SK-N-SH (cell line): ENCODE data around the gene NAA38. TPM values are rescaled to one million over a fixed set of nuclear protein-coding genes. Genes with fewer than 3 reads are reported as not detected.
A peak's percentile ranks its signal among the peaks of the same experiment; 100 is the strongest.

Source experiments
- CTCF ChIA-PET: fragments of 300-600, 350-600 bp; formaldehyde crosslinking; extraction: SDS; loops from one replicate; lab custom pipeline; 2021; lab: Yijun Ruan, JAX
- POLR2A ChIA-PET: fragments of 350-600 bp; sonication (Branson Sonifier 250); formaldehyde crosslinking; extraction: SDS; loops from one replicate; lab custom pipeline; 2020; ENCODE audit warnings: antibody characterized with exemption, inconsistent platforms; lab: Yijun Ruan, JAX
- DNase-seq: peaks from one replicate; pipeline ENCODE4 v3.0.0; 2012
- H2AFZ ChIP-seq: fragments of 200-600 bp; sonication (generic); 2 replicates; pipeline ENCODE4 v1.8.1; 2016; ENCODE audit warnings: antibody characterized with exemption, mild to moderate bottlenecking, low read depth
- H3F3A ChIP-seq: fragments of 200-600 bp; sonication (generic); replicated peaks from 2 replicates; pipeline ENCODE3; 2016; ENCODE audit warnings: antibody characterized with exemption, mild to moderate bottlenecking; ENCODE audit not compliant: insufficient read depth
- H3K27ac ChIP-seq, 2 experiments: fragments of 200-500 bp in 1 of 2; fragments of 200-600 bp in 1 of 2; sonication (Bioruptor generic) in 1 of 2; sonication (generic), shearing (Covaris generic) in 1 of 2; 2 replicates each; pipeline versions ENCODE4 v1.5.1 to v1.6.1; 2014 to 2016; ENCODE audit warnings: low read depth in 2 of 2, inconsistent platforms in 1 of 2, low read length in 1 of 2, mild to moderate bottlenecking in 1 of 2, mixed read lengths in 1 of 2
- H3K27me3 ChIP-seq: fragments of 200-600 bp; sonication (generic), shearing (Covaris generic); 2 replicates; pipeline ENCODE4 v1.6.1; 2016; ENCODE audit warnings: mixed run types; ENCODE audit not compliant: insufficient read depth
- H3K36me3 ChIP-seq, 2 experiments: fragments of 200-500 bp in 1 of 2; fragments of 200-600 bp in 1 of 2; sonication (Bioruptor generic) in 1 of 2; sonication (generic) in 1 of 2; replicated peaks in 1 of 2; 2 replicates each; pipeline versions ENCODE3 to v1.5.1; 2014 to 2016; ENCODE audit warnings: low read length in 1 of 2, mild to moderate bottlenecking in 1 of 2; ENCODE audit not compliant: insufficient read depth in 2 of 2, control insufficient read depth in 1 of 2
- H3K4me1 ChIP-seq, 2 experiments: fragments of 200-500 bp in 1 of 2; fragments of 200-600 bp in 1 of 2; sonication (Bioruptor generic) in 1 of 2; sonication (generic), shearing (Covaris generic) in 1 of 2; 2 replicates each; pipeline versions ENCODE4 v1.5.1 to v1.6.1; 2014 to 2016; ENCODE audit warnings: low read depth in 1 of 2, low read length in 1 of 2, mixed run types in 1 of 2; ENCODE audit not compliant: insufficient read depth in 2 of 2, control insufficient read depth in 1 of 2
- H3K4me2 ChIP-seq: fragments of 200-600 bp; sonication (generic), shearing (Covaris generic); 2 replicates; pipeline ENCODE4 v1.6.1; 2017; ENCODE audit warnings: mixed run types
- H3K4me3 ChIP-seq, 2 experiments: fragments of 200-500 bp in 1 of 2; fragments of 200-600 bp in 1 of 2; sonication (Bioruptor generic) in 1 of 2; sonication (generic), shearing (Covaris generic) in 1 of 2; 2 replicates each; pipeline versions ENCODE4 v1.5.1 to v1.8.1; 2014 to 2016; ENCODE audit warnings: low read depth in 2 of 2, inconsistent platforms in 1 of 2, low read length in 1 of 2, mild to moderate bottlenecking in 1 of 2, mixed read lengths in 1 of 2, moderate library complexity in 1 of 2
- H3K79me2 ChIP-seq: fragments of 200-600 bp; sonication (generic); 2 replicates; pipeline ENCODE4 v1.8.1; 2017; ENCODE audit warnings: mild to moderate bottlenecking; ENCODE audit not compliant: insufficient read depth
- H3K9ac ChIP-seq: fragments of 200-600 bp; sonication (generic); 2 replicates; pipeline ENCODE4 v1.6.1; 2017; ENCODE audit warnings: mixed run types
- H3K9me2 ChIP-seq: fragments of 200-600 bp; sonication (generic); 2 replicates; pipeline ENCODE4 v1.6.1; 2017; ENCODE audit warnings: mixed run types
- H3K9me3 ChIP-seq: fragments of 200-600 bp; sonication (generic); 2 replicates; pipeline ENCODE4 v1.6.1; 2017; ENCODE audit warnings: mixed run types, mild to moderate bottlenecking, moderate library complexity
- H4K20me1 ChIP-seq: fragments of 200-600 bp; sonication (generic); 2 replicates; pipeline ENCODE4 v1.6.1; 2017; ENCODE audit warnings: mild to moderate bottlenecking, mixed run types; ENCODE audit not compliant: insufficient read depth
- ELF1 ChIP-seq: IDR thresholded peaks from 2 replicates; pipeline ENCODE4 v1.4.0; 2012
- EP300 ChIP-seq, 2 experiments: IDR thresholded peaks; 2 replicates each; pipeline versions ENCODE4 v1.4.0 to v1.6.1; 2012; ENCODE audit warnings: borderline replicate concordance in 1 of 2, low read depth in 1 of 2, low read length in 1 of 2
- FOXM1 ChIP-seq: IDR thresholded peaks from 2 replicates; pipeline ENCODE4 v1.4.0; 2012; ENCODE audit warnings: low read depth, mild to moderate bottlenecking
- MAX ChIP-seq: IDR thresholded peaks from 2 replicates; pipeline ENCODE4 v1.4.0; 2012; ENCODE audit warnings: low read depth
- MXI1 ChIP-seq: IDR thresholded peaks from 2 replicates; pipeline ENCODE4 v1.6.1; 2012; ENCODE audit warnings: mild to moderate bottlenecking, low read depth, low read length, improper control_type of control experiment
- NFIC ChIP-seq: IDR thresholded peaks from 2 replicates; pipeline ENCODE4 v1.4.0; 2012; ENCODE audit warnings: borderline replicate concordance
- NRF1 ChIP-seq: IDR thresholded peaks from 2 replicates; pipeline ENCODE4 v1.6.1; 2012; ENCODE audit warnings: low read depth, mild to moderate bottlenecking, low read length
- POLR2AphosphoS5 ChIP-seq: IDR thresholded peaks from 2 replicates; pipeline ENCODE4 v1.6.1; 2012; ENCODE audit warnings: low read depth, low read length
- RAD21 ChIP-seq: IDR thresholded peaks from 2 replicates; pipeline ENCODE4 v1.6.1; 2012; ENCODE audit warnings: mild to moderate bottlenecking, low read length
- RXRA ChIP-seq: IDR thresholded peaks from 2 replicates; pipeline ENCODE4 v1.4.0; 2012; ENCODE audit warnings: low read depth, mild to moderate bottlenecking, borderline replicate concordance
- SIN3A ChIP-seq: IDR thresholded peaks from 2 replicates; pipeline ENCODE4 v1.6.1; 2012; ENCODE audit warnings: low read depth, mild to moderate bottlenecking, low read length, moderate library complexity, borderline replicate concordance
- SMC3 ChIP-seq: IDR thresholded peaks from 2 replicates; pipeline ENCODE4 v1.6.1; 2012; ENCODE audit warnings: low read depth, low read length, improper control_type of control experiment
- USF1 ChIP-seq: IDR thresholded peaks from 2 replicates; pipeline ENCODE4 v1.4.0; 2012; ENCODE audit warnings: low read depth, borderline replicate concordance
- USF2 ChIP-seq: fragments of 150-350 bp; IDR thresholded peaks from 2 replicates; pipeline ENCODE4 v1.6.1; 2017; ENCODE audit warnings: antibody characterized with exemption, low read length, low read depth, borderline replicate concordance
- WGBS: methylation state at CpG from one replicate; pipeline ENCODE4 v1.1.6; 2017; ENCODE audit warnings: low lambda C conversion rate; 5-methylcytosine and 5-hydroxymethylcytosine counted together
- polyA plus RNA-seq, 3 experiments: library from polyadenylated mRNA; depleted of rRNA; stranded (reverse); fragments of >200 nt; gene quantifications; 2 replicates each; pipeline ENCODE4 v1.2.3, GENCODE V29; 2012
- TF ChIP-seq, protein P1 (sequence below): fragments of 150-350 bp; IDR thresholded peaks from 2 replicates; pipeline ENCODE4 v1.6.1; 2016; ENCODE audit warnings: mild to moderate bottlenecking, low read depth, low read length

Gene NAA38
- polyA plus RNA-seq, 1 of the 3 experiments (the other 2 are of a cell fraction), result 202 TPM

- Histone ChIP-seq H3K9ac (peak overlapping the region; percentile 77), H3K4me2 (peak overlapping the region; percentile 99), H3K27me3 (no peaks in the 10 kb centered on the region), H3F3A (peaks cover 29% of the 10 kb centered on the region), H3K27ac (peak overlapping the region; percentile 96 to 100), H3K79me2 (peaks cover 44% of the 10 kb centered on the region), H2AFZ (peak overlapping the region; percentile 27; the same call in 1 of the 2 replicates), H3K36me3 (peaks cover 10 to 15% of the 10 kb centered on the region in 2 experiments), H3K9me3 (no peaks in the 10 kb centered on the region), H3K9me2 (no peaks in the 10 kb centered on the region), H4K20me1 (peaks cover 3% of the 10 kb centered on the region; the same call in 1 of the 2 replicates), H3K4me1 (peaks cover 37 to 57% of the 10 kb centered on the region in 2 experiments), H3K4me3 (peak overlapping the region; percentile 76 to 78)
- DNase-seq, result peak; percentile 44
- 2% methylated on average over 28 of the region's 30 CpGs for WGBS
- TF ChIP-seq RXRA, result no peak
- 0 out of 2 replicates have a peak, but pooled peaks have one; percentile 2 for TF ChIP-seq MAX
- TF ChIP-seq NFIC, result no peak
- no peak for TF ChIP-seq NRF1
- TF ChIP-seq USF1, result no peak
- ChIA-PET CTCF (interaction anchor here (0.8 to 1.7 kb wide), 4 partner anchors 11 to 52 kb away, joined by 3 to 4 read pairs (median 3); no protein-coding TSS in a partner anchor), POLR2A (interaction anchor here (0.7 to 1.7 kb wide), 6 partner anchors 9 to 51 kb away, joined by 3 to 5 read pairs (median 3); partner anchors contain the start of genes CNTROB, NAA38 and TRAPPC1)
Measured at GRCh38 chr17:7886227-7887037, 29.1 kb upstream of the NAA38 start.

DNA sequence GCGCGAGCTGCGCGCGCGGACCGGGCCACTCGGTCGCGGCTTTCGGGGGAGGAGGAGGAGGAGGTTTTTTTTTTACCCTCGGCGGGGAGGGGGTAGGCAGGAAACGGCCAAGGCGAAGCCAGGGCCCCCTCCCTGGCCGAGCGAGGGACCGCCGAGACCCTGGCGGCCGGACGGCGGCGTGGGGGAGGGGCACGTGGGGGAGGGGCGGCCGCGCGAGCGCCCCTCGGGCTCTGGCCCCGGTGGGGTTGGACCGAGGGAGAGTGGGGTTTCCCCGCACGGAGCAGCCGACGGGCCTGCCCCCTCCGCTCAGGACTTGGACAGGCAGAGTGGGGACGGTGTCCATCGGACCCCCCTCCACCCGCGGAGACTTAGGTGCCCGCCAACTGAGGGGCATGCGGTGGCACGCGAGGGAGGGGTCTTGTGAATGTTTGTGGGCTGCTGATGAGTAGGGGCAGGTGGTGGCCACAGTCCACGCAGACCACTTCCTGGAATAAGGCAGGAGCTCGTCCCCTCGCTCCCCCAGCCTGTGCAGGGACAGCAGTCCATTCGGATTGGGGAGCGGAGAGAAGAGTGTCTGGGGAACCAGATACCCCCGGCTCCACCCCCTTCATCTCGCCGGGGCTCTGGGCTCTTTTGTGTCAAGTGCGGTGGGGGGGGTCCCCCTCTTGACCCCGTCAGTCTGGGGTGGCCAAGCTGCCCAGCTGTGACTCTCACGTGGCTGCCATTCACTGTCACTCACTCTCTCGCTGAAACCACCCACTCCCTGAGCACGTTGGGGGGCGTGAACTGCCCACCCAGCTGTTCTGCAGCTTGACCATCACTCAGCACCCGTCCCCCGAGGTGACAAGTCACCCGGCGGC lies 28.2 kb upstream of the NAA38 start:
- under 1% methylated on average over 18 of the region's 64 CpGs for WGBS
- peak; percentile 80 for DNase-seq
- peak overlapping the region; percentile 96 to 100 for H3K27ac ChIP-seq
- H3K9me3 ChIP-seq, result no peaks in the 10 kb centered on the region
- H3K36me3 ChIP-seq, result peaks cover 10 to 13% of the 10 kb centered on the region in 2 experiments
- H3K9me2 ChIP-seq, result no peaks in the 10 kb centered on the region
- peak overlapping the region; percentile 76 to 78 for H3K4me3 ChIP-seq
- peaks cover 3% of the 10 kb centered on the region; the same call in 1 of the 2 replicates for H4K20me1 ChIP-seq
- H3F3A ChIP-seq, result peaks cover 36% of the 10 kb centered on the region
- H3K9ac ChIP-seq, result peak overlapping the region; percentile 77
- CTCF ChIA-PET, result interaction anchor here (0.8 to 1.7 kb wide), 4 partner anchors 12 to 51 kb away, joined by 3 to 4 read pairs (median 3); no protein-coding TSS in a partner anchor
- peaks cover 44% of the 10 kb centered on the region for H3K79me2 ChIP-seq
- H2AFZ ChIP-seq, result no peak overlapping the region
- H3K27me3 ChIP-seq, result no peaks in the 10 kb centered on the region
- POLR2A ChIA-PET, result interaction anchor here (0.7 to 1.7 kb wide), 6 partner anchors 10 to 50 kb away, joined by 3 to 5 read pairs (median 3); partner anchors contain the start of genes CNTROB, NAA38 and TRAPPC1
- peak overlapping the region; percentile 99 for H3K4me2 ChIP-seq
- peaks cover 37 to 66% of the 10 kb centered on the region in 2 experiments for H3K4me1 ChIP-seq
- TF ChIP-seq RAD21, result no peak
- TF ChIP-seq MXI1, result peak; percentile 97
- no peak for TF ChIP-seq USF2
- TF ChIP-seq EP300 (IDR thresholded peaks at IDR 0.05; ENCODE audit: borderline replicate concordance in 1 of 2, low read depth in 1 of 2, low read length in 1 of 2), result no peak; a peak in 1 of 4 replicates
- TF ChIP-seq USF1, result peak; percentile 47; the same call in 1 of the 2 replicates
- TF ChIP-seq SMC3, result no peak
- TF ChIP-seq, protein P1, sequence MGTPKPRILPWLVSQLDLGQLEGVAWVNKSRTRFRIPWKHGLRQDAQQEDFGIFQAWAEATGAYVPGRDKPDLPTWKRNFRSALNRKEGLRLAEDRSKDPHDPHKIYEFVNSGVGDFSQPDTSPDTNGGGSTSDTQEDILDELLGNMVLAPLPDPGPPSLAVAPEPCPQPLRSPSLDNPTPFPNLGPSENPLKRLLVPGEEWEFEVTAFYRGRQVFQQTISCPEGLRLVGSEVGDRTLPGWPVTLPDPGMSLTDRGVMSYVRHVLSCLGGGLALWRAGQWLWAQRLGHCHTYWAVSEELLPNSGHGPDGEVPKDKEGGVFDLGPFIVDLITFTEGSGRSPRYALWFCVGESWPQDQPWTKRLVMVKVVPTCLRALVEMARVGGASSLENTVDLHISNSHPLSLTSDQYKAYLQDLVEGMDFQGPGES, result no peak
- peak; percentile 41 for TF ChIP-seq POLR2AphosphoS5
- no peak for TF ChIP-seq NRF1
- TF ChIP-seq FOXM1, result no peak
- TF ChIP-seq SIN3A, result peak; percentile 65
- TF ChIP-seq ELF1, result no peak
